ENCODE data around the gene KDSR.

- TF ChIP-seq CTCF (IDR thresholded peaks at IDR 0.05; ENCODE audit: low read length) = peak; percentile 84
- TF ChIP-seq EZH2 (IDR thresholded peaks at IDR 0.05; ENCODE audit: borderline replicate concordance, low read length) = no peak
Observed at GRCh38 chr18:63322908-63323634, 43.9 kb downstream of the KDSR start.

Data from OCI-LY1 (cell line).